ENCODE measurements around the gene TENM4. TPM values are rescaled to one million over a fixed set of nuclear protein-coding genes. Genes with fewer than 3 reads are reported as not detected.
A peak's percentile ranks its signal among the peaks of the same experiment; 100 is the strongest.

TENM4 gene
- total RNA-seq, 1 donor: 10.4 TPM

DNA sequence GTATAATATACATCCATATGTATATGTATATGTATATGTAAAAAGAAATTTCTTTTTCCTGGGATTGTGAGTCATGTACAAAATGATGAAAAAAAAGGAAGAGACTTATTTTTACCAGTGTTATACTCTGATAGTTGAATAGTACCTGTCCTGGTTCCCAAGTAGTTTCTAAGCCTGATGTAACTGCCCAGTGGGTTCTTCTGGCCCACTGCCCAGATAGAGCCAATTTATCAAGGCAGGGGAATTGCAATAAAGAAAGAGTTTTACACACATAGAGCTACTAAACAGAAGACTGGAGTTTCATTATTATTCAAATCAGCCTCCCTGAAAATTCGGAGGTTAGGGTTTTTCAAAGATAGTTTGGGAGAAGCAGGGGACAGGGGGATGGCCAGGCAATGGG, 837.0 kb downstream of the TENM4 start:
- DNase-seq (ENCODE audit: low read depth): no peak
- no peak overlapping the region for H3K4me3 ChIP-seq (ENCODE audit: low read depth, low read length)
- TF ChIP-seq, protein P1, sequence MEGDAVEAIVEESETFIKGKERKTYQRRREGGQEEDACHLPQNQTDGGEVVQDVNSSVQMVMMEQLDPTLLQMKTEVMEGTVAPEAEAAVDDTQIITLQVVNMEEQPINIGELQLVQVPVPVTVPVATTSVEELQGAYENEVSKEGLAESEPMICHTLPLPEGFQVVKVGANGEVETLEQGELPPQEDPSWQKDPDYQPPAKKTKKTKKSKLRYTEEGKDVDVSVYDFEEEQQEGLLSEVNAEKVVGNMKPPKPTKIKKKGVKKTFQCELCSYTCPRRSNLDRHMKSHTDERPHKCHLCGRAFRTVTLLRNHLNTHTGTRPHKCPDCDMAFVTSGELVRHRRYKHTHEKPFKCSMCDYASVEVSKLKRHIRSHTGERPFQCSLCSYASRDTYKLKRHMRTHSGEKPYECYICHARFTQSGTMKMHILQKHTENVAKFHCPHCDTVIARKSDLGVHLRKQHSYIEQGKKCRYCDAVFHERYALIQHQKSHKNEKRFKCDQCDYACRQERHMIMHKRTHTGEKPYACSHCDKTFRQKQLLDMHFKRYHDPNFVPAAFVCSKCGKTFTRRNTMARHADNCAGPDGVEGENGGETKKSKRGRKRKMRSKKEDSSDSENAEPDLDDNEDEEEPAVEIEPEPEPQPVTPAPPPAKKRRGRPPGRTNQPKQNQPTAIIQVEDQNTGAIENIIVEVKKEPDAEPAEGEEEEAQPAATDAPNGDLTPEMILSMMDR (IDR thresholded peaks at IDR 0.05; ENCODE audit: insufficient read depth, low read depth, low read length): no peak

Small RNAs within 50 kb of the gene (small RNA-seq; reads per million reads assigned to genes)
- gene MIR5579 (0.28 reads per million), gene MIR708 (291 reads per million, percentile 98 among the genes with 10 or more reads in this experiment)
